Body of pancreas (tissue), 4 donors: ENCODE measurements around the gene OTUD5.

Experiments used
- POLR2A ChIP-seq, 3 donors: fragments of 450-650 bp; IDR thresholded peaks; one replicate each; pipeline ENCODE4 v1.6.1; 2016; ENCODE audit warnings: antibody characterized with exemption in 3 of 3, mild to moderate bottlenecking in 2 of 3
- TF ChIP-seq, protein P1 (sequence below), 7 experiments: fragments of 450-650 bp in 4 of 7; fragments of 200-600 bp in 3 of 7; sonication (generic) in 3 of 7; IDR thresholded peaks; one replicate each; pipeline ENCODE4 v1.5.1; 2016 to 2019; ENCODE audit warnings: antibody characterized with exemption in 7 of 7

DNA sequence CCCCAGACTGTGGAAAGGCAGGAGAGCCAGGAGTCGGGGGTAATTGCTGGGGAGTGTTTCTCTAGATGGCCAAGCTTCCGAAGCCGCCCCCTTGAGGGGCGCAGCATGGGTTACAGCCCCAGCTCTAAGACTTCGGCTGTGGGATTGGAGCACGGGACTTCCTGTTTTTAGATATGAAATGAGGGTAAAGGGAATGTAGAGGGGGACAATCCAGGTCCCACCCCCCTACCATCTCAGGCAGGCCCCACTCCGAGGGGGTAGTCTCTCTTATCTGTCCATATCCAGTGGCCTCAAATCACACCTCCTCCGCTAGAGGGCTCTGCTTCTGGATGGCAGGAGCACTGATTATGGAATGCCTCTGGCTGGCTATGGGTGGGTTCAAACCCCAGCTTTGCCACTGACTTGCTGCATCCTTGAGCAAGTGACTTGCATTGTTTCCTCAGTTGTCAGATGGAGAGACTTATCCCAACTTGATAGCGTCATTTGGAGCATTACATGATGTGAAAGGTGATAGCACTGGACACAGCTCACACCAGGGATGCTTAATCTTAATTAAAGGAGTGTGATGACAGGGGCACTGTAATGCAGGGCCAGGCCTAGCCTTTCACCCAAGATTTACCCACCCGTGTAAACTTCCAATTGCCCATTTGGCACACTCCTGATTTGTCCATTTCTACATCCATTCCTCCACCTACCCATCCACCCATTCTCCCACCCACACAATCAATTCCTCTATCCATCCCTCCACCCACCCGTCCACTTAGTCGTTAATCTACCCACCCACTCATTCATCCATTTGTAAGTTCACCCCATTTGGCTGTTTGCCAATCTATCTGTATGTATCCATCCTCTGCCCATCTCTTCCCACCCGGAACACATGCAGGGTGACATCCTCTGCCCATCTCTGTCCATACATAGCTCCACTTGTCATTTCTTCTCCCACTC, 15.1 kb upstream of the OTUD5 start:
- TF ChIP-seq, protein P1, sequence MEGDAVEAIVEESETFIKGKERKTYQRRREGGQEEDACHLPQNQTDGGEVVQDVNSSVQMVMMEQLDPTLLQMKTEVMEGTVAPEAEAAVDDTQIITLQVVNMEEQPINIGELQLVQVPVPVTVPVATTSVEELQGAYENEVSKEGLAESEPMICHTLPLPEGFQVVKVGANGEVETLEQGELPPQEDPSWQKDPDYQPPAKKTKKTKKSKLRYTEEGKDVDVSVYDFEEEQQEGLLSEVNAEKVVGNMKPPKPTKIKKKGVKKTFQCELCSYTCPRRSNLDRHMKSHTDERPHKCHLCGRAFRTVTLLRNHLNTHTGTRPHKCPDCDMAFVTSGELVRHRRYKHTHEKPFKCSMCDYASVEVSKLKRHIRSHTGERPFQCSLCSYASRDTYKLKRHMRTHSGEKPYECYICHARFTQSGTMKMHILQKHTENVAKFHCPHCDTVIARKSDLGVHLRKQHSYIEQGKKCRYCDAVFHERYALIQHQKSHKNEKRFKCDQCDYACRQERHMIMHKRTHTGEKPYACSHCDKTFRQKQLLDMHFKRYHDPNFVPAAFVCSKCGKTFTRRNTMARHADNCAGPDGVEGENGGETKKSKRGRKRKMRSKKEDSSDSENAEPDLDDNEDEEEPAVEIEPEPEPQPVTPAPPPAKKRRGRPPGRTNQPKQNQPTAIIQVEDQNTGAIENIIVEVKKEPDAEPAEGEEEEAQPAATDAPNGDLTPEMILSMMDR (IDR thresholded peaks at IDR 0.05), result peak; percentile 9 to 44 (median 33)
- TF ChIP-seq POLR2A (IDR thresholded peaks at IDR 0.05), result no peak
